HEK293 (cell line): ENCODE data around the gene C17orf100.

Experiments
- ZNF157 ChIP-seq: fragments of 450-650 bp; formaldehyde crosslinking; IDR thresholded peaks from 2 replicates; pipeline ENCODE4 v1.5.1; 2016; ENCODE audit warnings: missing biosample characterization, missing genetic modification characterization
- ZNF280D ChIP-seq: fragments of 450-650 bp; formaldehyde crosslinking; IDR thresholded peaks from 2 replicates; pipeline ENCODE4 v1.5.1; 2016; ENCODE audit warnings: missing biosample characterization, missing genetic modification characterization

GRCh38 chr17:6627019-6627418 is 24.5 kb upstream of the C17orf100 start:
- TF ChIP-seq ZNF157 (tag by site-specific recombination) (no peak), ZNF280D (tag by site-specific recombination) (no peak)
